ENCODE results near the gene METTL27.

- TF ChIP-seq, protein P1, sequence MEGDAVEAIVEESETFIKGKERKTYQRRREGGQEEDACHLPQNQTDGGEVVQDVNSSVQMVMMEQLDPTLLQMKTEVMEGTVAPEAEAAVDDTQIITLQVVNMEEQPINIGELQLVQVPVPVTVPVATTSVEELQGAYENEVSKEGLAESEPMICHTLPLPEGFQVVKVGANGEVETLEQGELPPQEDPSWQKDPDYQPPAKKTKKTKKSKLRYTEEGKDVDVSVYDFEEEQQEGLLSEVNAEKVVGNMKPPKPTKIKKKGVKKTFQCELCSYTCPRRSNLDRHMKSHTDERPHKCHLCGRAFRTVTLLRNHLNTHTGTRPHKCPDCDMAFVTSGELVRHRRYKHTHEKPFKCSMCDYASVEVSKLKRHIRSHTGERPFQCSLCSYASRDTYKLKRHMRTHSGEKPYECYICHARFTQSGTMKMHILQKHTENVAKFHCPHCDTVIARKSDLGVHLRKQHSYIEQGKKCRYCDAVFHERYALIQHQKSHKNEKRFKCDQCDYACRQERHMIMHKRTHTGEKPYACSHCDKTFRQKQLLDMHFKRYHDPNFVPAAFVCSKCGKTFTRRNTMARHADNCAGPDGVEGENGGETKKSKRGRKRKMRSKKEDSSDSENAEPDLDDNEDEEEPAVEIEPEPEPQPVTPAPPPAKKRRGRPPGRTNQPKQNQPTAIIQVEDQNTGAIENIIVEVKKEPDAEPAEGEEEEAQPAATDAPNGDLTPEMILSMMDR (IDR thresholded peaks at IDR 0.05), result no peak
- TF ChIP-seq POLR2A (IDR thresholded peaks at IDR 0.05) (no peak), EP300 (IDR thresholded peaks at IDR 0.05) (no peak)
These were observed 1.8 kb upstream of the METTL27 start for GRCh38 chr7:73844131-73844547.
